H1 (cell line): ENCODE measurements around the gene HTR5A. TPM values are rescaled to one million over a fixed set of nuclear protein-coding genes. Genes with fewer than 3 reads are reported as not detected.

ENCODE experiments used
- CTBP2 ChIP-seq: IDR thresholded peaks from 2 replicates; pipeline ENCODE4 v1.7.0; 2011; ENCODE audit warnings: borderline replicate concordance, mild to moderate bottlenecking, moderate library complexity, mixed read lengths, low read length; ENCODE audit not compliant: insufficient read depth, insufficient read length
- JUN ChIP-seq: IDR thresholded peaks from 2 replicates; pipeline ENCODE4 v1.6.1; 2011; ENCODE audit warnings: low read depth, mild to moderate bottlenecking, improper control_type of control experiment, low read length
- JUND ChIP-seq: IDR thresholded peaks from 2 replicates; pipeline ENCODE4 v1.6.1; 2011; ENCODE audit warnings: mild to moderate bottlenecking, improper control_type of control experiment, low read length
- polyA plus RNA-seq, 7 experiments: library from polyadenylated mRNA; depleted of rRNA in 3 of 7; stranded (reverse) in 5 of 7; unstranded in 2 of 7; fragments of >200 nt in 5 of 7; fragments of 200-250 nt in 2 of 7; gene quantifications; 1 replicate in 5 of 7; 2 replicates in 1 of 7; 4 replicates in 1 of 7; pipeline versions ENCODE4 v1.2.1 to v1.2.3, GENCODE V29; 2011 to 2013; ENCODE audit warnings: missing spikeins in 2 of 7, mixed read lengths in 2 of 7
- total RNA-seq: library from RNA; stranded (reverse); fragmentation: NEBNext Ultra II Directional; extraction: Animal tissue kit (Norgen Biotek cat#: 25700); gene quantifications from 2 replicates; pipeline ENCODE4 v1.2.1, GENCODE V29; 2021

HTR5A gene
- total and polyA plus RNA-seq, 2 of the 8 experiments (the other 6 are each of a cell fraction or from before 2014, with no cell fraction given), result 0.02 TPM; not detected in 1

DNA sequence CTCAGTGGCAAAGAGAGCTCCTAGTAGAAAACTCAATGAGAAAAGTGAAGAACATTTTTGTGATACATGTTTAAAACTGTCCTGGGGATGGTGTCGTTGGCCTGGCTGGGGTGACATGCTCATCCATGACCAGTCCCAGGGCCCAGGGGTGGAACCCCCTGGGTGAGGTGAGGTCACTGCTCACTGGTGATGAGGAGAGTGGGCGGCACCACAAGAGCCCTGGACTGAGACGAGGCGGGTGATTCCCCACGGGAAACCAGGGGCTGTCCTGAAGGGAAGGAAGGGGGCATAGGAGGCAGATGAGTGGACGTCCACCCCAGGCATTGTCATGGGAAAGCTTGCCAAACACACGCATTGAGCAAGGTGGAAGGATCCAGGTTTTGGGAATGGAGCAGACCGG lies 54.6 kb downstream of the HTR5A start (continued):
- TF ChIP-seq CTBP2, result no peak
- no peak for TF ChIP-seq JUND
- no peak for TF ChIP-seq JUN
